ENCODE measurements around the gene SLC16A8. TPM values are rescaled to one million over a fixed set of nuclear protein-coding genes. Genes with fewer than 3 reads are reported as not detected.

SLC16A8 gene
- total RNA-seq, 1 experiment from 2014 or later = not detected

- DNase-seq (ENCODE audit: unreplicated experiment) = no peak
- intact Hi-C loops (cut with micrococcal nuclease) = loop anchor here (5.0 kb wide), 2 partner anchors 115 to 240 kb away; no protein-coding TSS in a partner anchor
- H3K4me3 Mint-ChIP-seq (ENCODE audit: unreplicated experiment) = no peak overlapping the region
- H3K27ac Mint-ChIP-seq (ENCODE audit: low read depth, unreplicated experiment) = no peak overlapping the region
- no peaks in the 10 kb centered on the region for H3K36me3 Mint-ChIP-seq (ENCODE audit: insufficient read depth, unreplicated experiment)
- ChIA-PET CTCF (interaction anchor here (0.6 to 5.1 kb wide), 4 partner anchors 12 to 181 kb away, joined by 3 to 32 read pairs (median 3); no protein-coding TSS in a partner anchor), POLR2A (no interaction called here)
- H3K27me3 Mint-ChIP-seq (ENCODE audit: insufficient read depth, unreplicated experiment) = no peaks in the 10 kb centered on the region
- BruUV-seq (replicated peaks) = no TSS peak
- no peaks in the 10 kb centered on the region for H3K9me3 Mint-ChIP-seq (ENCODE audit: unreplicated experiment)
- H3K4me1 Mint-ChIP-seq (ENCODE audit: insufficient read depth, unreplicated experiment) = peaks cover 5% of the 10 kb centered on the region
- TF ChIP-seq CTCF (IDR thresholded peaks at IDR 0.05; ENCODE audit: unreplicated experiment) = no peak
These were observed 28.0 kb upstream of the SLC16A8 start for GRCh38 chr22:38111925-38112355.

GRCh38 chr22:38110863-38111852 is 27.2 kb upstream of the SLC16A8 start:
- no peaks in the 10 kb centered on the region for H3K27me3 Mint-ChIP-seq (ENCODE audit: insufficient read depth, unreplicated experiment)
- peaks cover 5% of the 10 kb centered on the region for H3K4me1 Mint-ChIP-seq (ENCODE audit: insufficient read depth, unreplicated experiment)
- no peak overlapping the region for H3K27ac Mint-ChIP-seq (ENCODE audit: low read depth, unreplicated experiment)
- DNase-seq (ENCODE audit: unreplicated experiment) = no peak
- no TSS peak for BruUV-seq (replicated peaks)
- H3K9me3 Mint-ChIP-seq (ENCODE audit: unreplicated experiment) = no peaks in the 10 kb centered on the region
- ChIA-PET POLR2A (no interaction called here), CTCF (interaction anchor here (0.6 to 5.1 kb wide), 4 partner anchors 11 to 180 kb away, joined by 3 to 32 read pairs (median 3); no protein-coding TSS in a partner anchor)
- intact Hi-C loops (cut with micrococcal nuclease) = loop anchor here (5.0 kb wide), 2 partner anchors 116 to 241 kb away; no protein-coding TSS in a partner anchor
- H3K4me3 Mint-ChIP-seq (ENCODE audit: unreplicated experiment) = no peak overlapping the region
- H3K36me3 Mint-ChIP-seq (ENCODE audit: insufficient read depth, unreplicated experiment) = no peaks in the 10 kb centered on the region
- TF ChIP-seq CTCF (IDR thresholded peaks at IDR 0.05; ENCODE audit: unreplicated experiment) = no peak

GRCh38 chr22:38110008-38110862 is 26.3 kb upstream of the SLC16A8 start, which contains the start of gene BAIAP2L2:
TSS of gene BAIAP2L2 (minus strand) at chr22:38110684. CDS start at chr22:38110525, 159 bp downstream.
- Mint-ChIP-seq H3K27ac (ENCODE audit: low read depth, unreplicated experiment) (no peak within 1 kb of the TSS), H3K27me3 (ENCODE audit: insufficient read depth, unreplicated experiment) (no peaks in the 10 kb centered on the region), H3K36me3 (ENCODE audit: insufficient read depth, unreplicated experiment) (no peaks in the 10 kb centered on the region), H3K4me1 (ENCODE audit: insufficient read depth, unreplicated experiment) (peaks cover 5% of the 10 kb centered on the region), H3K9me3 (ENCODE audit: unreplicated experiment) (no peaks in the 10 kb centered on the region), H3K4me3 (ENCODE audit: unreplicated experiment) (no peak within 1 kb of the TSS)
- no peak for TF ChIP-seq CTCF (IDR thresholded peaks at IDR 0.05; ENCODE audit: unreplicated experiment)
- CTCF ChIA-PET = interaction anchor here (0.7 kb wide), 1 partner anchor 167 kb away, joined by 3 read pairs; no protein-coding TSS in a partner anchor
- POLR2A ChIA-PET = no interaction called here
- intact Hi-C loops (cut with micrococcal nuclease) = loop anchor here (5.0 kb wide), 2 partner anchors 117 to 242 kb away; no protein-coding TSS in a partner anchor
- no peak for DNase-seq (ENCODE audit: unreplicated experiment)
- BruUV-seq (replicated peaks) = no TSS peak

Data from MCF 10A (cell line).